Measurements from ENCODE around the gene TMEM80.
"Not testable (repeated sequence)": the region's sequence is repeated elsewhere in the genome, so short reads cannot be mapped to it uniquely, and the experiment has no call there.

TMEM80 gene

DNA sequence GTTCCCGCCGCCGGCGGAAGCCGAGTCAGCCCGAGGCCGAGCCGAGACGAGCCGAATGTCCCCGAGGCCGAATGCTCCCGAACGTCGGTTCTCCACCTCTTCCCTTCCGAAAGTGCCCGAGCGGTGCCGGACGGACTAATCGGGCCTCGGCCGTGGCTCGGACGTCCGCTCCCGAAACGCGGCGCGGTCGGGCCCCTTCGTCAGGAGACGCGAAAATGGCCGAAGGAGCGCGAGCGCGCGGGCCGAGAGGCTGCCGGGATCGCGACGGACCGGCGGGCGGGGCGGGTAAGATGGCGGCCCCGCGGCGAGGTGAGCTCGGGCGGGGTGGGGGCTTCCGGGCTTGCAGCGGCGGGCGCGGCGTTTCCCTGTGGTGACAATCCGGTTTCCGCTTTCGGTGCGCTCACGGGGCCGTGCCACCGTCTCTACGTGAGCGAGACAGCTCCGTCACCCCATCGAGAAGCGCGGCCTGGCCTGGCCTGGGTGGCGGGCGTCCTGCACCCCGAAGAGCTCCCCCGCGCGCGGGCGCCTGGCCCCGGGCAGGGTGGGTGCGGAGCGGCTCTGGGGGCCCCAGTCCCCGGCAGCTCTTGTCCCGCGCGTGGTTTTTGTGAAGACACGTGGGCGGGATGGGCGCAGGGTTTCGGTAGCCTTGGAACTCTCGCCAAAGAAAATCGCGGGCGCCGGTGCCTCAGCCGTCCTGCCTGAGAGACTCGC, at the start of gene TMEM80:
Gene TMEM80 (plus strand): TSS at position 279 of the 711 bp plus-strand sequence. CDS start 12 bp downstream, at position 291.
- DNase-seq (ENCODE audit: low spot score) = peak; percentile 96

DNA sequence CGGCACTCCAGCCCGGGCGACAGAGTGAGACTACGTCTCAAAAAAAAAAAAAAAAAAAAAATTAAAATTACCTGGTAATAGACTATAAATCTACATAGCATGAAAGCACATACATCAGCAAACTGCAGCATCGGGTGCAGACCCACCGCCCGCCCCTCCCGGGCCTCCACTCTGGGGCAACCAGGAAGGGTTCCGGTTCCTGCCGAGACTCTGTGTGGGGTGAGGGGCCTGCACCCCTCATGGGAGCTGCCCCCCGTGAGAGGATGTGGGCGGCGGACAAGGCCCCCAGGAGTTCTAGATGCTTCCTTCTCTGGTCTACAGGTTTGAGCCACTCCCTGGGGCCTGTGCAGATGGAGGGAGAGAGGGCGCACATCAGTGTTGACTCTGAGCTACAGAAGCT, 49.4 kb upstream of the TMEM80 start:
- DNase-seq (ENCODE audit: low spot score) = no peak

DNA sequence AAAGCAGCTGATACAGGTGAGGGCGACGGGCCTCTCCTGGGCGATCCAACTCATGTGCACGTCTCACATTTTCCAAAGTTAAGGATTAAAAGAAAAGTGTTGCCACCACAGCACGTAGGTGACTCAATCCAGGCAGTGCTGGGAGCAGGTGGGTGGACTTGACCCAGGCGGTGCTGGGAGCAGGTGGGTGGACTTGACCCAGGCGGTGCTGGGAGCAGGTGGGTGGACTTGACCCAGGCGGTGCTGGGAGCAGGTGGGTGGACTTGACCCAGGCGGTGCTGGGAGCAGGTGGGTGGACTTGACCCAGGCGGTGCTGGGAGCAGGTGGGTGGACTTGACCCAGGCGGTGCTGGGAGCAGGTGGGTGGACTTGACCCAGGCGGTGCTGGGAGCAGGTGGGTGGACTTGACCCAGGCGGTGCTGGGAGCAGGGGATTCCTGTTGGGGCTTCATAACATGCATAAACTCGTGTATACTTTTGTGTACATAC, 47.9 kb upstream of the TMEM80 start:
- DNase-seq (ENCODE audit: low spot score) = not testable (repeated sequence)

DNA sequence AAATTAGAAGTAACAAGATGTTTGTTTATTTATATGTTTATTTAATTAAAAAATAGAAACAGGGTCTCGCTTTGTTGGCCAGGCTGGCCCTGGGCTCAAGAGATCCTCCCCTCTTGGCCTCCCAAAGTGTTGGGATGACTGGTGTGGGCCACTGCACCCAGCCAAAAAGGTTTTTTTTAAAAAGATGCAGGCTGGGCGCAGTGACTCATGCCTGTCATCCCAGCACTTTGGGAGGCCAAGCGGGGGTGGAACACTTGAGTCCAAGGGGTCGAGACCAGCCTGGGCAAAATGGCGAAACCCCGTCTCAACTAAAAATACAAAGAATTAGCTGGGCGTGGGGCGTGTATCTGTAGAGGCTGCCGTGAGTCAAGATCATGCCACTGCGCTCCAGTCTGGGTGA, 45.1 kb upstream of the TMEM80 start:
- no peak for DNase-seq (ENCODE audit: low spot score)

DNA sequence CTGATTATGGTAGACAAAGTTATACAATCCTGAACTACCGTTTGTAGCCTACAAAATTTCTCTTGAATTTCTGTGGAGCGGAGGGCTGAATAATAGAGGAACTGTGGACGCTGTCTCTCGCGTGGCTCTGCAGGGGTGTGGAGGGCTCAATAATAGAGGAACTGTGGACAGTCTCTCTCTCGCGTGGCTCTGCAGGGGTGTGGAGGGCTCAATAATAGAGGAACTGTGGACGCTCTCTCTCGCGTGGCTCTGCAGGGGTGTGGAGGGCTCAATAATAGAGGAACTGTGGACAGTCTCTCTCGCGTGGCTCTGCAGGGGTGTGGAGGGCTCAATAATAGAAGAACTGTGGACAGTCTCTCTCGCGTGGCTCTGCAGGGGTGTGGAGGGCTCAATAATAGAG, 42.5 kb upstream of the TMEM80 start:
- DNase-seq (ENCODE audit: low spot score) = not testable (repeated sequence)

DNA sequence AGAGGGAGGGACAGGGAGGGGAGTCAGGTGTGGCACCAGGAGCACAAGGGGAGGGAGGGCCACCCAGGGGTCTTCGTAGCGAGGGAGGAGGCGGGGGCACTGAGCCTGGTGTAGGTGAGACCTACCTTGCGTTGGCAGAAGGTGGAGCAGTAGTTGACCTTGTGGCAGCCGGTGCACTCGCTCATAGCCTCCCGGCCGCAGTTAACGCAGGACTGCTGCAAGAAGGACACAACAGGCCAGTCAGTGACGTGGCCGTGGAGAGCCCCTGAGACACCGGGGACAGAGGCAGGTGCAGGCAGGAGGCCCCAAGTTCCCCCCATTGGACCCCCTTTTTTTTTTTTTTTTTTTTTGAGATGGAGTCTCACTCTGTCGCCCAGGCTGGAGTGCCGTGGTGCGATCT, 41.8 kb upstream of the TMEM80 start:
- DNase-seq (ENCODE audit: low spot score) = no peak

DNA sequence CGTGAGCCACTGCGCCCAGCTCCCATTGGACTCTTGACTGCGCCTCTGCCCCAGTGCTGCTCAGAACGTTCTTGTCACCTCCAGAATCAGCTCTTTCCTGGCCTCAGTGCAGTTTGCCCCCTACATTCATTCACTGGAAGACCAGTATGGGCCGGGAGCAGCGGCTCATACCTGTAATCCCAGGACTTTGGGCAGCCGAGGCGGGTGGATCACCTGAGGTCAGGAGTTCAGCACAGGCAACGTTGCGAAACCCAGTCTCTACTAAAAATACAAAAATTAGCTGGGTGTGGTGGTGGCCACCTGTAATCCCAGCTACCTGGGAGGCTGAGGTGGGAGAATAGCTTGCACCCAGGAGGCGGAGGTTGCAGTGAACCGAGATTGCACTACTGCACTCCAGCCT, 41.2 kb upstream of the TMEM80 start:
- not testable (repeated sequence) for DNase-seq (ENCODE audit: low spot score)

DNA sequence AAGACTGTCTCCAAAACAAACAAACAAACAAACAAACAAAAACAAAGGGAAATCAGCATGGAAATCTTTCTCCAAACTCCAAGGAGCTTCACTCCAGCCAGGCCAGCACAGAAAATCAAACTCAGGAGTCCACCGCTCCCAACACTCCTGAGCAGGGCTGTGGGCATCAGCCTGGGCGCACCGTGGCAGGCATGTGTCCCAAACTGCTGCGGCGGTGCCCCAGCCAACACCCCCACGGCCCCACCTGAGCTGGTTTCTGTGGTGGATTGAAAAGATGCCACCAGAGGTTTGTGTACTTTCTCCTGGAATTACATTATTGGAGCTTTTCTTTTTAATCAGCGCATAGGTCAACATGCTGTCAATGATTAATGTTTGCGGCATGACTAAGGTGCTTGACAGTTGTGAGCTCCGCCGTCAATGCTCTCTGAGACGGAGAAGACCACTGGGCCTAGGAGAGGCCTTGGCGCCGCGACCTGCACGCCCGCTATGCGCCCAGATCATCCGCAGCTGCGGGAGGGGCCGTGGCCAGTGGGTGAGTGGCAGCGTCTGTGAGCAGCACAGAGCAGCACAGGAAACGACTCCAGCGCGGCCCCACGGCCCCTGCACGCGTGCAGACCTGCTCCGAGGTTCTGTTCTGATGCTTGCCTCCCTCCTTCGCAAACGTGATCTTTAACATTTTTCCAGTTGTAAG, 40.4 kb upstream of the TMEM80 start:
- no peak for DNase-seq (ENCODE audit: low spot score)

DNA sequence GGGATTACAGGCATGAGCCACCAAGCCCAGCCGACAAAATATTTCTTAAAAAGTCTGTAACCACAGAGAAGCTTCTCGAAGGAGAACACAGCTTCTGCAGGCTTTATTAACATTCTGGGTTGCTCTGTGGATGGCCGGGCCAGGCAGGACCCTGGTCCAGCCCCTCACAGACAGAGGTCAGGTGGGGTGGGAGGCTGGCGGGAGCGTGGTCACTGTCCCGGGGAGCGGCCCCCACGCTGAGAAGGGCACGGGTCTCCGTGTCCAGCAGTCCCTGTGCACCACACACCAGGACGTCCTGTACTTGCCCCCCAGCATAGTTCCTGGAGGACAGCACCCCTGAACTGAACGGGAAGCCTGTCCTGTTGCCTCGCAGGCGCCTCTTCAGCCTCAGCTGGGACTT, 39.2 kb upstream of the TMEM80 start:
- no peak for DNase-seq (ENCODE audit: low spot score)

DNA sequence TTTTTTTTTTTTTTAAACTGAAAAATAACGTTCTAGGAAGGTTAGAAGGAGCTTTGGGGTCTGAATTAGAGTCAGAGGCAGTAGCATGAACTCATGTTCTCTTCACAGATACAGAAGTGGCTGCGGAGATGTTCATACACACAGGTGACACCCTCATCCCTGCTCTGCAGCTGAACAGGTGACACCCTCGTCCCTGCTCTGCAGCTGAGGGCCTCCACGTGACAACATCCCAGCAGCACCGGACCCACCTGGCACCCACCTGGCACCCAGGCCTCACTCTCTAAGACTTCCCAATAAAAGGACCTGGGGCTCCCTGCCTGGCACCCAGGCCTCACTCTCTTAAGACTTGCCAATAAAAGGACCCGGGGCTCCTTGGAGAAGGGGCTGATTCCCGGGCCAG, 38.8 kb upstream of the TMEM80 start:
- DNase-seq (ENCODE audit: low spot score) = no peak

DNA sequence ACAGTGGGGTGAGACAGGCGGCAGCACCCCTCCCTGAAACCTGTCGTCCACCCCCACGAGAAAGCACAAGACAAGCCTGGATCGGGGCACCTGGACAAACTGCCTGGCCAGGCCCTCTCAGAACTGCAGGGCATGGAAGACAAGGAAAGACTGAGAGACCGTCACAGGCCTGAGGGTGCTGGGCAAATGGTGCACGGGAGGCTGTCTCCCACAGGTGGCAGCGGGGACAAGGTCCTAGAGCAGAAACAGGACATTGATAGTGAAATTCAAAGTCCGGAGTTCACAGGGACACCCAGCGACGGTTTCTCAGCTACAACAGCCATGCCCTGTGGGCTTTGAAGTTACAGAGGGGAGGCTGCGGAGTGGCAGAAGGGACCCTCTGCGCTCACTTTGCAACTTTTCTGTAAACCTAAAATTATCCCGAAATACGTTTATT, 37.9 kb upstream of the TMEM80 start:
- no peak for DNase-seq (ENCODE audit: low spot score)

DNA sequence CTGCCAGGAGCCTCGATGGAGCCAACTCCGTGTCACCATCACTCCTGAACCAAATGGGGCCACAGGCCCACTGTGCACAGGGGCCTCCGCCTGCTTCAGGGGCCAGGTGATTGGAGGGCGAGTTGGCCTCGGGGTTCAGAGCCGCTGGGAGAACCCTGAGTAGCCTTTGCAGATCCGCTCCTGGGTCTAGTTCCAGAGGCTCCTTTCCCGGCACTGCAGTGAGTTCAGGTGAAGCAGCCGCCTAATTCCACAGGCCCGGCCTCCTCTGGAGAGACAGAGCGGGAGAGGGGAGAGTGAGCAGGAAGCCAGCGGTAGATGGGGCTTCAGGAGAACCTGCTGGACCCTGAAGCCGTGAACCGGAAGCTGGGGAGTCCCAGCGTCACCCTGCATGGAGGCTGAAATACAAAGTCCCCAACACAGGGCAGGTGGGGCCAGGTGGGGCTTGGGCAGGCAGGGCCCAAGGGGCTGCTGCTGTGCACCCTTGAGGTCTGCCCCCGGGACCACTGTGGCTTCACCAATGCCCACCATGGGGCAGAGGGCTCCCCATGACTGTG, 36.0 kb upstream of the TMEM80 start:
- no peak for DNase-seq (ENCODE audit: low spot score)

DNA sequence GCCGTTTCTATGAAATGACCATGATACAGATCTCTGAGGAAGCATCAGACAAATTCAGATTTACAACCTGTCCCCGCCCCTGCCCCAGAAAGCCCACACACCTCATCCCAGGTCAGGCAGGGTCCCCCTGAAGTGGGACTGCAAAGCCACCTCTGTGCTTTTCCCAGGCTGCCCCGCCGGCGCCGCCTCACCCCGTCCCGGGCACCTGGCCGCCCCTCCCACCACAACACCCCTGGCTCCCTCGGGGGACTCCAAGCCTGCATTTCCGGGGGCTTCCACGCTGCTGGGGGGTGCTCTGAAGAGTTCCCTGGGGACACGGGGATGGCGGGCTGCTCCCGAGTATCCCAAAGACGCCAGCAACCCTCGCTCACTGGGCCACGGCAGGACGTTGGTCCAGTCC, 35.3 kb upstream of the TMEM80 start:
- DNase-seq (ENCODE audit: low spot score) = no peak

DNA sequence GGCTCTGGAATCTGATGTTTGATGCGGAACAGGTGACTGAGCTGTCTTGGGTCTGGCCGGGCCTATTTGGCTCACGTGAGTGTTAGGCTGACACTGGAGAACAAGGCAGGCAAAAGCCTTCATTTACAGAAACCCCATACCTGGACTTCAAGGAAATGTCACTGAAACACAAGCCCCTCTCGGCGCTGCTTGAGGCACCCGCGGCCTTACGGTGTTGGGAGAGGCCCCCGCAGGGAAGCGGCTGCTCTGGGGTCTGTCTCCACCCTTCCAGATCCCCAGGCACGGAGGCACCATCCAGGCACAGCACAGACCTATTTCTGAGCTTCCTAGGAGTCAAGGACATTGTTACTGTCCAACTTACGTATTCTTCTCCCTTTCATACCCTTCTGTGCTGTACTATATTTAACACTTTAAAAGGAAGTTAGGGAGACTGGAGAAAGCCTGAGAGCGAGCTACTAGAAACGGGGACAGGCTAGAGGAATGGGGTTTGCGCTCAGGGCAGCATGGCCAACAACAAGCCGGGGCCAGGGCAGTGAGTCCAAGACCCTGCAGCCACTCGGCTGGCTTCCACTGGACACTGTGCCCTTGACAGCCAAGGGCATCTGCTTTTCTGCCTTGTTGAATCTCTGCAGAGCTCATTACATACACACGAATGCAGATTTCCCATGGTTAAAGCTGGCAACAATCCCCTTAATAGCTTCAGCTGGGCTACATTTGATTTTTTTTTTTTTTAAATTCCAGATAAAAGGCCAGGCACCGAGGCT, 34.8 kb upstream of the TMEM80 start:
- no peak for DNase-seq (ENCODE audit: low spot score)

DNA sequence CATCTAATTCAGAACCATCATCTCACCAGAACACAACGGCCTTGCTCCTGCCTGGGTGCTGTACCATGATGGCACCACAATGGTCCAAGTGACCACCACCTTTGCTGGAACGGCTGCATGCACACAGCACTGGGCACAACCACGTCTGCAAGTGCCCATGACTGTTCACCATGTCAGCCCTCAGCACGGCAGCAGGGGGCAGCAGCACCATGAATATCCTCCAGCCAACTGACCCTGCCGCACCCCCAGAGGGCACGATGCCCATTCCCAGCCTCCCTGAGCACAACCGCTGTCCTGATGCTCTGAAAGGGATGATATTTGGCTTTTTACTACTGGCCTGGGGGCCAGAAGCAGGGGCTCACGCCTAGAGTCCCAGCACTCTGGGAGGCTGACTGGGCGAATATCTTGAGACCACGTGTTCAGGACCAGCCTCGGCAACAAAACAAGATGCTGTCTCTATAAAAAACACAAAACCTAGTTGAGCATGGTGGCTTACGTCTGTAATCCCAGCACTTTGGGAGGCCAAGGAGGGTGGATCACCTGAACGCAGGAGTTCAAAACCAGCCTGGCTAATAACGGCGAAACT, 32.8 kb upstream of the TMEM80 start:
- peak; percentile 67 for DNase-seq (ENCODE audit: low spot score)

DNA sequence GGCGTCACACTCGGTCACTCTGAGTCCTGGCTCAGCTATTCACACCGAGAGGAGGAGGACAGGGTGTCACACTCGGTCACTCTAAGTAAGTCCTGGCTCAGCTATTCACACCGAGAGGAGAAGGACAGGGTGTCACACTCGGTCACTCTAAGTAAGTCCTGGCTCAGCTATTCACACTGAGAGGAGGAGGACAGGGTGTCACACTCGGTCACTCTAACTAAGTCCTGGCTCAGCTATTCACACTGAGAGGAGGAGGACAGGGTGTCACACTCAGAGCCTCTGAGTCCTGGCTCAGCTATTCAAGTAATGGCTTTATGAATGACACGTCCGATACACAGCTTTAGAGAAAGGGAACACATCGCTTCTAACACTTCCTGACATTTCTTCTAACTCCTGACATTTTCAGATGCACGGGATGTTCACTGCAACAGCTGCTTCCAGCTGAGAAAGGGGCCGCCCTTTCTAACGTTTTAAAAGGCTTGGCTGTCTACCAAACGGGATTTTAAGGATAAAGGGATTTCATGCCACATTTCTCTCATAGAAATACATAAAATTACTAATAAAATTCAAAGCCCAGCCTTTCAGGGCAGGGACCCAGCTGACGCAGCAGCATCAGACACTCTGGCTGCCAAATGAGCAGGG, 30.4 kb upstream of the TMEM80 start:
- DNase-seq (ENCODE audit: low spot score) = no peak

DNA sequence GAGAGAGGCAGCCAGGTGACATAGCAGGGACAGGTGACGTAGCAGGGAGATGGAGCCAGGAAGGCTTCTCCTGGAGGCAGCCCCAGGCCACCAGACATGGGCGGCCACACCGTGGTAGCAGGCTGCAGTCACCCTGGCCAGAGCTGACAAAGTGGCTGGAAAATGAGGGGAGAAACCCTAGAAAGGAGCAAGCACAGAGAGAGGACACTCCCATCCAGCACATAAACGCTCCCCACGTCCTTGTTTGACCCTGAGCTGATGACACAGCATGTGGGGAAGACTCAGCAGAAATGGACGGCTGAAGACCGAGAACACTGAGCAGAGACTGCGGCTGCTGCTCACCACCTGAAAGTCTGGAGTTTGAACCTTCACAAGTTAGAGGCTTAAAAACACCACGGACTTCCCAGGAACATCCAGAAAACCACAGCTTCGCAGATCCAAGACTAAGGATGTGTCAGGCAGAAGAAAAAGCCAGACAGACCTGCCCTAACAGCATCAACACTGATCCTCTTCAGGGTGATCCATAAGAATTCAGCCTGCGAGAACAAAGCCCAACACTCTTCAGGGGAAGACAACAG, 29.8 kb upstream of the TMEM80 start:
- DNase-seq (ENCODE audit: low spot score) = peak; percentile 89

DNA sequence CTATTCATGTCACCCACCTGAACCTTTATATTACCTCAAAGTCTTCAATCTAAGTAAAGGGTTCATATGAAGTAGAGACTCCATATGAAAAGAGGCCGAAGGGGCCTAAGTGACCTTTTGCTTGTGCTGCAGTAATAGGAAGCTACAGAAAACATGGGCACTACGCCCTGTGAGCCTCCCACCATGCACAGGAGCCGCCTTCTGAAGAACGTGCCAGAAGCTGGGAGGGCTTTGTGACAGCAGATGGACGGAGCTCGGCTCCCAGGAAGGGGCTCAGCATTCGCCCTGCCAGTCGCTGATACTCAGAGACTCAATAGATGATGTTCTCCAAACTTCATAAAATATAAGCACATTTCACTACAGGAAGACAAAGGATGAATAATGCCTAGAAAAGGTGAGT, 21.8 kb upstream of the TMEM80 start:
- no peak for DNase-seq (ENCODE audit: low spot score)

DNA sequence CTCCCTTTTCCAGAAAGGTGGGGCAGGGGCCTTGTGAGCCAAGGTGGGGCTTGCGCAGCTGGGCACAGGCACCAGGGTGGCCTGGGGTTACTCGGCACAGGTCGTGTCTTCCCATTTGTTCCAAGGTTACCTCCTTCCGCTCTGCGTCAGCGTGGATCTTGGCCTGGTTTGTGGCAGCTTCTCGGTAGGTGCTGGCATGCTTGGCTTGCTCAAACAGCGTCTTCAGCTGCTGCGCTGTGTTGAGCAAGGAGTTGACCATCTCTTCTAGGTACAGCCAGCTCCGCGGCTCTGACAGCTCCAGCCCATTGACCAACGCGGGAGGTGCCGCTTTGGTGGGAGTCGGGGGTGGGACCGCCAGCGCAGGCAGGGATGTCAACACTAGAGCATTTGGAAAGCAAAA, 21.2 kb upstream of the TMEM80 start:
- DNase-seq (ENCODE audit: low spot score) = no peak

DNA sequence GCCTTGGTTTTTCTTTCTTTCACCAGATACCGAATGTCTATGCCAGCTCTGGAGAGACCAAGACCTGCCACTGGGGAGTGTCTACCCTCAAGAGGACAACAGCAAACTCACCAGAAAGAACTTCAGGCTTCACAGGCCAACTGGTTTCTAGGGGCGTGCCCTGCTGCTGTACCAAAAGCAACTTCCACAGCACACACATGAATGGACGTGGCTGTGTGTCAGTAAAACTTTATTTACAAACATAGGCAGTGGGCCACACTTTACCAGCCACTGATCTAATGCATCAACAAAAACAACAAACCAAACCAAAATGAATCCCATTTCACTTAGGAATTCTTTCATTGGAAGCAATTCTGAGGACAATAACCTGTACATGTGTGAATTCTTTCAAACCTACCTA, 17.3 kb upstream of the TMEM80 start:
- no peak for DNase-seq (ENCODE audit: low spot score)

All from hematopoietic multipotent progenitor cell treated with erythropoietin and hydrocortisone succinate and interleukin-3 and kit ligand, for 15 days (in vitro differentiated cells).